Measurements from ENCODE around the gene HSDL1.

Gene HSDL1

GRCh38 chr16:84075376-84075775, 69.6 kb downstream of the HSDL1 start:
- no peak for DNase-seq

GRCh38 chr16:84074721-84075120, 70.3 kb downstream of the HSDL1 start:
- DNase-seq: no peak

All from NCI-H2081 treated with DMSO at 0.1 percent for 48 hours (cell line).